SJSA1 (cell line): ENCODE results near the gene KLRC3. TPM values are rescaled to one million over a fixed set of nuclear protein-coding genes. Genes with fewer than 3 reads are reported as not detected.
A peak's percentile ranks its signal among the peaks of the same experiment; 100 is the strongest.
"Not testable (repeated sequence)": the region's sequence is repeated elsewhere in the genome, so short reads cannot be mapped to it uniquely, and the experiment has no call there.

Experiments
- DNase-seq, 2 experiments: peaks; one replicate each; pipeline ENCODE4 v3.0.0-alpha.2; 2015 to 2020; ENCODE audit warnings: low spot score in 2 of 2, low read depth in 1 of 2
- H3K27ac ChIP-seq: fragments of 250-450 bp; sonication (Bioruptor Pico); 2 replicates; pipeline ENCODE4 v1.5.1; 2020; ENCODE audit warnings: mild to moderate bottlenecking, moderate library complexity
- H3K27me3 ChIP-seq: fragments of 250-450 bp; sonication (Bioruptor Pico); replicated peaks from 2 replicates; pipeline ENCODE4 v1.5.1; 2020; ENCODE audit warnings: mild to moderate bottlenecking, moderate library complexity
- H3K36me3 ChIP-seq: fragments of 250-450 bp; sonication (Bioruptor Pico); 2 replicates; pipeline ENCODE4 v1.5.1; 2020; ENCODE audit warnings: mild to moderate bottlenecking
- H3K4me1 ChIP-seq: fragments of 250-450 bp; sonication (Bioruptor Pico); replicated peaks from 2 replicates; pipeline ENCODE4 v1.6.1; 2021; ENCODE audit warnings: mild to moderate bottlenecking
- H3K4me3 ChIP-seq: fragments of 250-450 bp; sonication (Bioruptor Pico); 2 replicates; pipeline ENCODE4 v1.5.1; 2020; ENCODE audit warnings: mild to moderate bottlenecking
- H3K9me3 ChIP-seq: fragments of 250-450 bp; sonication (Bioruptor Pico); replicated peaks from 2 replicates; pipeline ENCODE4 v1.5.1; 2020; ENCODE audit warnings: mild to moderate bottlenecking
- total RNA-seq: library from RNA; depleted of rRNA; stranded (reverse); fragments of >200 nt; shearing (Covaris generic); gene quantifications from 2 replicates; pipeline ENCODE4 v1.2.3, GENCODE V29; 2014

Gene KLRC3
- total RNA-seq, 1 experiment from 2014 or later: not detected

- H3K4me3 ChIP-seq, H3K27me3 ChIP-seq, H3K4me1 ChIP-seq, H3K27ac ChIP-seq, DNase-seq, H3K9me3 ChIP-seq, H3K36me3 ChIP-seq: not testable (repeated sequence)
These were observed 10.2 kb upstream of the KLRC3 start for GRCh38 chr12:10430623-10431022.

DNA sequence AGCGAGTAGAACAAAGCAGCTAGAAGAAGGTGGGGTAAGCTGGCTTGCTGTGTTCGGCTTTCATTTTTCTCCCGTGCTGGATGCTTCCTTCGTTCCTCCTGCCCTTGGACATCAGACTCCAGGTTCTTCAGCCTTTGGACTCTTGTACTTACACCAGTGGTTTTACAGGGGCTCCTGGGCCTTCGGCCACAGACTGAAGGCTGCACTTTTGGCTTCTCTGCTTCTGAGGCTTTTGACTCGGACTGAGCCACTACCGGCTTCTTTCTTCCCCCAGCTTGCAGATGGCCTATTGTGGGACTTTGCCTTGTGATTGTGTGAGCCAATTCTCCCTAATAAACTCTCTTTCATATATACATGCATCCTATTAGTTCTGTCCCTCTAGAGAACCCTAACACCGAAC, 5.5 kb upstream of the KLRC3 start:
- not testable (repeated sequence) for H3K36me3 ChIP-seq, H3K27ac ChIP-seq, H3K9me3 ChIP-seq, DNase-seq, H3K27me3 ChIP-seq, H3K4me1 ChIP-seq, H3K4me3 ChIP-seq

GRCh38 chr12:10424260-10424899, 4.0 kb upstream of the KLRC3 start:
- peak in 1 of 2 experiments; percentile 17 for DNase-seq
- H3K27me3 ChIP-seq, H3K4me1 ChIP-seq, H3K9me3 ChIP-seq, H3K27ac ChIP-seq, H3K36me3 ChIP-seq, H3K4me3 ChIP-seq: not testable (repeated sequence)

DNA sequence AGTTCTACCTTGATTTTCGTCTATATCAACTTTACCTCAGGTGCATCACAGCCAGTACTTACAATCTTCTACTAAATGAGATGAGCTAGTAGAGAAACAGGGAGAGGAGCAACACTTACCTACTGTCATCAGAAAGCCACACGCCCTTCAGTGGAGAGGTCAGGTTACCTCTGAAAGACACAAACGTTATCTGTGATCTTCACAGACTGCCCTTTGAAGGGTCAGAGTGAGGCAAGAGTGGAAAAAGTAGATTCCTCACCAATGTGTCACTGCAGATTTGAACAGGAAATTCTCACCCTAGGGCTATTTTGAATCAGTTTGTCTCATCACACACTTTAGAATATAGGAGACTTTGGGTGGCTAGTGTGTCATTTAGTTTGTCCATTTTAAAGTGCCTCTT, 1.8 kb upstream of the KLRC3 start:
- DNase-seq, H3K4me3 ChIP-seq: not testable (repeated sequence)

DNA sequence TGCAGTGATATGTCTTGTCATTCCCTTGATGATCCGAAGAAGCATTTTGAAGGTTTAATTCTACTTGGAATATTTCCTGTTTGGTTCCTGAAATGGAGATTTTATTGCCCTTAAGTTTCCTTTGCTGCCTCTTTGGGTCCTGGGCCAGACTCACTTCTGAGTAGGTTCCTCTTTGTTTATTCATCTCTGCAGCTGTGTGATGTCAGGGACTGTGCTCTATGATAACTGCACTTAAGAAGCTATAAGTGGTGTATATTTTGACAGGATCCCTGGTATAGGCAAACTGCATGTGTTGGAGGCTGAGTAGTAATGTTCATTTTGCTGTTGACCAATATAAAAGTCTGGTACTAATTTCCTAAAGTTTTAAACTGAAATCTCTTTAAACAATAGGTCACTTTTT, 11.0 kb downstream of the KLRC3 start, which contains the start of gene KLRC4:
TSS of gene KLRC4 (minus strand) at position 366 of the 400 bp plus-strand sequence. CDS start at position 184, 182 bp downstream.
- H3K27me3 ChIP-seq: no peaks in the 10 kb centered on the region
- no peak within 1 kb of the TSS for H3K27ac ChIP-seq
- no peaks in the 10 kb centered on the region for H3K36me3 ChIP-seq
- no peaks in the 10 kb centered on the region for H3K9me3 ChIP-seq
- no peak within 1 kb of the TSS for H3K4me3 ChIP-seq
- DNase-seq: no peak
- no peaks in the 10 kb centered on the region for H3K4me1 ChIP-seq

More for the DNA sequence above, 1.8 kb upstream of the KLRC3 start:
- H3K9me3 ChIP-seq, H3K27me3 ChIP-seq, H3K27ac ChIP-seq, H3K36me3 ChIP-seq, H3K4me1 ChIP-seq: not testable (repeated sequence)

DNA sequence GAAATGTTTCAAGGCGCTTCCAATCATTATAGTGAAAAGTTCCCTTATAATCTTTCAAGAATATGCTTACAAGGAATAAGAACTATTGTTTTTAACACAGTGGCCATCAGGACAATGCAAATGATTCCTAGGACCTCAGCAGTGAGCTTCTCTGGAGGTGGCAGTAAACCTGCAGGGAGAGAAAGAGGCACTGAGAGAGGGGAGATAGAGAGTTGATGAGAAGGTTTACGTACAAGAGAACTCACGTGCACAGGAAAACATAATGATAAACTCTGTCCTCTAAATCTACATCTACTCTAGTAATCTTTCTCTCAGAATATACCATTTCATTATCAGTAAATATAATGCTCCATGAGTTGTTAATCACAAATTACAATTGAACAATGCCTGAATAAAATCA, 11.6 kb downstream of the KLRC3 start:
- no peak overlapping the region for H3K27ac ChIP-seq
- H3K4me1 ChIP-seq: no peaks in the 10 kb centered on the region
- no peak for DNase-seq
- no peak overlapping the region for H3K4me3 ChIP-seq
- H3K27me3 ChIP-seq: no peaks in the 10 kb centered on the region
- H3K9me3 ChIP-seq: no peaks in the 10 kb centered on the region
- no peaks in the 10 kb centered on the region for H3K36me3 ChIP-seq

DNA sequence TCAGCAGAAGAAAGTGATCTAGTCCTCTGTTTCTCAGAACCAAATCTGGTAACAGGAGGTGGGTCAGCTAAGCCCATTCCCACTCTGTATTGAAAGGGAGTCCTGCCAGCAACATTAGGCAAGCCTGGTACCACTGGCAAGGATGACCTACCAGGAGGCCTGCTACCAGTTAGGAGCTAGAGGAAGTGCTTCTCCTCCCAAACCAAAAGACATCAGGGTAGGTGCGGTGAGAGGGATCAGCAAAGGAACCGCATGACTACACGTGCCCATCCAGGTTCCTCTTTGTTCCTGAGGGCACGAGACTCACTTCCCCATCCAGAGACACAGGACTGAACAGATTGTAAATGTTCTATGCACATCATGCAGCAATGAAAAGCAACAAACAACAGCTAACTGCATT, 13.7 kb downstream of the KLRC3 start:
- no peaks in the 10 kb centered on the region for H3K27me3 ChIP-seq
- H3K36me3 ChIP-seq: no peaks in the 10 kb centered on the region
- H3K4me1 ChIP-seq: no peaks in the 10 kb centered on the region
- no peak for DNase-seq
- H3K27ac ChIP-seq: no peak overlapping the region
- no peaks in the 10 kb centered on the region for H3K9me3 ChIP-seq
- no peak overlapping the region for H3K4me3 ChIP-seq

DNA sequence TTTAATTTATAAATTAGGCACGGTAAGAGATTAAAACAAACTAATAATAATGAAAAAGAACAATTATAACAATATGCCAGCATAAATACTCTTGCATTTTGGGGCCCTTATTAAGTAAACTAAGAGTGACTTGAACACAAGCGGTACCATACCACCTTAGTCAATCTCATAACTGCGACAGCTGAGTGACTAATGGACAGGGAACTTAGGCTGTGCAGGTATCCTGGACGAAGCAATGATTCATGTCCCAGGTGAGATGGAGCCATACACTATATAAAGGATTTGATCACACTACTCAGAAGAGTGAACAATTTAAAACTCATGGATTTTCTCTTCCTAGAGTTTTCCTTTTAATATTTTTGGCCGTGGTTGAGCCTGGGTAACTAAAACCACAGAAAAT, 15.1 kb downstream of the KLRC3 start:
- Histone ChIP-seq H3K9me3 (no peaks in the 10 kb centered on the region), H3K4me3 (no peak overlapping the region), H3K4me1 (no peaks in the 10 kb centered on the region; the same call in 1 of the 2 replicates), H3K27ac (no peak overlapping the region), H3K27me3 (no peaks in the 10 kb centered on the region), H3K36me3 (no peaks in the 10 kb centered on the region)
- DNase-seq: no peak

- Histone ChIP-seq H3K4me1 (no peaks in the 10 kb centered on the region; the same call in 1 of the 2 replicates), H3K27me3 (no peaks in the 10 kb centered on the region), H3K9me3 (no peaks in the 10 kb centered on the region), H3K27ac (no peak overlapping the region), H3K36me3 (no peaks in the 10 kb centered on the region), H3K4me3 (no peak overlapping the region)
- DNase-seq: no peak
These were observed 15.6 kb downstream of the KLRC3 start for GRCh38 chr12:10404798-10405197.

DNA sequence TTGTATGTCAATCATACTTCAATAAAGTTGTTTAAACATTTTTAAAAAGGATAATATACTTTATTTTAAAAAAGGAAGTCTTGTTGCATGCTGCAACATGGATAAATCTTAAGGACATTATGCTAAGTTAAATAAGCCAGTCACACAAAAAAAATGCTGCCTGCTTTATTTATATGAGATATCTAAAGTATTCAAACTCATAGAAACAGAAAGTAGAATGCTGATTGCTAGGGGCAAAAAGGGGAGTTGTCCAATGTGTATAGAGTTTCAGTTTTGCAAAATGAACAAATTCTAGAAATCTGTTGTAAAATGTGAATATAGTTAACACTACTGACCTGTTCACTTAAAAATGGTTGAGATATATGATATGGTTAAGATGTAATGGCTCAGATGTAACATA, 19.6 kb downstream of the KLRC3 start:
- H3K27me3 ChIP-seq: no peaks in the 10 kb centered on the region
- no peak overlapping the region for H3K27ac ChIP-seq
- H3K9me3 ChIP-seq: no peaks in the 10 kb centered on the region
- H3K4me3 ChIP-seq: no peak overlapping the region
- peaks cover 11% of the 10 kb centered on the region for H3K4me1 ChIP-seq
- DNase-seq: no peak
- H3K36me3 ChIP-seq: no peaks in the 10 kb centered on the region

- Histone ChIP-seq H3K4me3 (no peak overlapping the region), H3K36me3 (no peaks in the 10 kb centered on the region), H3K4me1 (peaks cover 25% of the 10 kb centered on the region), H3K27me3 (no peaks in the 10 kb centered on the region), H3K9me3 (no peaks in the 10 kb centered on the region), H3K27ac (no peak overlapping the region)
- no peak for DNase-seq
These were observed 22.2 kb downstream of the KLRC3 start for GRCh38 chr12:10398168-10398567.

DNA sequence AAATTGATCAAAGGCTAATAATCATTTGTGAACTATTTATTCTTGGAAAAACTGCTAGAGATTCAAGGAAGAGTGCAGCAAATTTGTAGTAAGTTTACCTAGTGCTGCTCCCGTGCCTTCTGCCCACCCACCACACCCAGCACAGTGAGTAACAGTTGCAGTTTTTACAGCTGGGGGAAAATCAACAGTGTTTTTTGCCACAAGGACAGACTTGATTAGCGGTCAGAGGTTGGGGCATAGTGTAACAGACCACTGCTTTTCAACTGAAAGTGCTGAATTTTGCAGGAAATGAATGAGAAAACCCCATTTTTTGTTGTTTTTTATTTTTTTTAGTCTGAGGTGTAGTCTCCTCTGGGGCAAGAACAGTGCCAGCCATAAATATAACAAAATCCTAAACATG, 23.1 kb downstream of the KLRC3 start:
- peak in 1 of 2 experiments; percentile 23 for DNase-seq
- no peaks in the 10 kb centered on the region for H3K36me3 ChIP-seq
- no peaks in the 10 kb centered on the region for H3K9me3 ChIP-seq
- H3K27me3 ChIP-seq: no peaks in the 10 kb centered on the region
- H3K4me1 ChIP-seq: peaks cover 25% of the 10 kb centered on the region
- peak overlapping the region; percentile 29 for H3K4me3 ChIP-seq
- no peak overlapping the region for H3K27ac ChIP-seq

DNA sequence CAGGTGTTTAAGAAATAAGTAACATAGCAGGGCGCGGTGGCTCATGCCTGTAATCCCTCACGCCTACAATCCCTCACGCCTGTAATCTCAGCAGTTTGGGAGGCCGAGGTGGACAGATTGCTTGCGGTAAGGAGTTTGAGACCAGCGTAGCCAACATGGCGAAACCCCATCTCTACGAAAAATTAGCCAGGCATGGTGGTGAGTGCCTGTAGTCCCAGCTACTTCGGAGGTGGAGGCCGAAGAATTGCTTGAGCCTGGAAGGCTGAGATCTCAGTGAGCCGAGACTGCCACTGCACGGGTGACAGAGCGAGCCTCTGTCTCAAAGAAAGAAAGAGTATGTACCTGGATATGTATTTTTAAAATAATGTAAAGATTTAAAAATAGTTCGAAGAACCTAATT, 24.2 kb downstream of the KLRC3 start:
- Histone ChIP-seq H3K4me3 (peak overlapping the region; percentile 29), H3K27ac (peak overlapping the region; percentile 93), H3K4me1 (peaks cover 25% of the 10 kb centered on the region)
- H3K27me3 ChIP-seq, H3K36me3 ChIP-seq, H3K9me3 ChIP-seq, DNase-seq: not testable (repeated sequence)

DNA sequence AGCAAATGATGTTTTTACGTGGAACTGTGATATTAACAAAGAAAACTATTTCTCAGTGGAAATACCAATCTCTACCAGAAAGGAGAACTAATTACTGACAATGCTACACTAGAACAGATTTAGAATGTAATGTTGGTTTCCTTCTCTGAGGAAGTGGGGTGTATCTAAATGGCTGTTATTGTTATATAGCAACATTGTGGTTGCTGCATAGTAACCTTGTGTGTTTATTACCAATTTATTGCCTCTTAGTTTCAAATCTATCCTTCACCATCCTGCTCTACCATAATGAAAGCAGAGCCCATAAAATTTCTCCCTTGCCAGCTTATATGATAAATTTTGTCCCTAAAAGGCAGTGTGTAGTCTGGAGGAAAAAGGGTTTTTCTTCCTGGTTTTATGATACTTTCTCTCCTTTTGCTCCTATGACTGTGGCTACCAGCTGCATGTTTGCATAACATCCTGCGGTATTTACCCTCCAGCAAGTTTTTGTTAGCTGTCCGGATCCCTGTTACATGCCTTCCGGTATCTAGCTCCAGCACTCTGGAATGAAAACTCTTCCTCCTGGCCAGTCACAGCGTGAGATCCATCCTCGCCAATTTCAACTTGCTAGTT, 24.9 kb downstream of the KLRC3 start:
- Histone ChIP-seq H3K27ac (peak overlapping the region; percentile 93), H3K4me3 (peak overlapping the region; percentile 29), H3K27me3 (no peaks in the 10 kb centered on the region), H3K4me1 (peaks cover 25% of the 10 kb centered on the region), H3K9me3 (no peaks in the 10 kb centered on the region), H3K36me3 (no peaks in the 10 kb centered on the region)
- DNase-seq: peak; percentile 84 to 88
